H1 (cell line): ENCODE results near the gene CXCL14. TPM values are rescaled to one million over a fixed set of nuclear protein-coding genes. Genes with fewer than 3 reads are reported as not detected.

Experiments
- SAP30 ChIP-seq: fragments of 300-600 bp; sonication (generic); IDR thresholded peaks from 2 replicates; pipeline ENCODE4 v1.7.1; 2012; ENCODE audit warnings: low read length, moderate library complexity, mild to moderate bottlenecking, inconsistent platforms; ENCODE audit not compliant: insufficient read depth, insufficient replicate concordance
- SIN3A ChIP-seq, 2 experiments: IDR thresholded peaks in 1 of 2; conservative IDR thresholded peaks in 1 of 2; 2 replicates each; pipeline ENCODE4 v1.6.1; 2011 to 2012; ENCODE audit warnings: low read length in 2 of 2, improper control_type of control experiment in 1 of 2, low read depth in 1 of 2, mild to moderate bottlenecking in 1 of 2
- USF2 ChIP-seq: IDR thresholded peaks from 2 replicates; pipeline ENCODE4 v1.6.1; 2011; ENCODE audit warnings: low read length, improper control_type of control experiment
- polyA plus RNA-seq, 7 experiments: library from polyadenylated mRNA; depleted of rRNA in 3 of 7; stranded (reverse) in 5 of 7; unstranded in 2 of 7; fragments of >200 nt in 5 of 7; fragments of 200-250 nt in 2 of 7; gene quantifications; 1 replicate in 5 of 7; 2 replicates in 1 of 7; 4 replicates in 1 of 7; pipeline versions ENCODE4 v1.2.1 to v1.2.3, GENCODE V29; 2011 to 2013; ENCODE audit warnings: missing spikeins in 2 of 7, mixed read lengths in 2 of 7
- total RNA-seq: library from RNA; stranded (reverse); fragmentation: NEBNext Ultra II Directional; extraction: Animal tissue kit (Norgen Biotek cat#: 25700); gene quantifications from 2 replicates; pipeline ENCODE4 v1.2.1, GENCODE V29; 2021

The CXCL14 gene
- total and polyA plus RNA-seq, 2 of the 8 experiments (the other 6 are each of a cell fraction or from before 2014, with no cell fraction given): 1.5 to 1.8 TPM

- TF ChIP-seq USF2 (no peak), SAP30 (no peak), SIN3A (conservative IDR thresholded peaks at IDR 0.05 in 1 of 2, IDR thresholded peaks at IDR 0.05 in 1 of 2; ENCODE audit: low read depth in 1 of 2, low read length in 2 of 2) (no peak)
- TF ChIP-seq, all 59 proteins: peak for 0
These were observed 15.7 kb upstream of the CXCL14 start (continued) for GRCh38 chr5:135594416-135594960.
